Transverse colon (tissue), 4 donors: Measurements from ENCODE around the gene ABCB11. TPM values are rescaled to one million over a fixed set of nuclear protein-coding genes. Genes with fewer than 3 reads are reported as not detected.

ENCODE experiments used
- DNase-seq: peaks from one replicate; pipeline ENCODE4 v3.0.0-alpha.2; 2019
- H3K27ac ChIP-seq, 4 donors: fragments of 200-600 bp; sonication (generic); 2 replicates each; pipeline ENCODE4 v1.5.1; 2016 to 2018; ENCODE audit warnings: inconsistent platforms in 4 of 4
- H3K27me3 ChIP-seq: fragments of 200-600 bp; sonication (generic); 2 replicates; pipeline ENCODE4 v1.5.1; 2017; ENCODE audit warnings: inconsistent platforms
- H3K36me3 ChIP-seq, 4 donors: fragments of 200-600 bp; sonication (generic); 2 replicates each; pipeline ENCODE4 v1.5.1; 2017 to 2019; ENCODE audit warnings: inconsistent platforms in 4 of 4
- H3K4me1 ChIP-seq, 4 donors: fragments of 200-600 bp; sonication (generic); 2 replicates each; pipeline ENCODE4 v1.5.1; 2017 to 2020; ENCODE audit warnings: inconsistent platforms in 4 of 4
- H3K4me3 ChIP-seq, 4 donors: fragments of 200-600 bp; sonication (generic); 1 replicate in 1 of 4; 2 replicates in 3 of 4; pipeline versions ENCODE4 v1.5.1 to v1.6.1; 2017 to 2019; ENCODE audit warnings: inconsistent platforms in 4 of 4
- H3K9me3 ChIP-seq, 2 donors: fragments of 200-600 bp; sonication (generic); 2 replicates each; pipeline ENCODE4 v1.5.1; 2017 to 2019; ENCODE audit warnings: inconsistent platforms in 2 of 2
- EP300 ChIP-seq: sonication (generic); formaldehyde crosslinking; IDR thresholded peaks from one replicate; pipeline ENCODE4 v1.6.1; 2017; ENCODE audit warnings: antibody characterized with exemption, low read depth
- POLR2A ChIP-seq: fragments of 450-650 bp; IDR thresholded peaks from one replicate; pipeline ENCODE4 v1.6.1; 2016; ENCODE audit warnings: antibody characterized with exemption, mild to moderate bottlenecking, moderate library complexity
- POLR2AphosphoS5 ChIP-seq, 3 donors: sonication (generic); formaldehyde crosslinking; IDR thresholded peaks; one replicate each; pipeline ENCODE4 v1.6.1; 2016; ENCODE audit warnings: antibody characterized with exemption in 3 of 3
- WGBS, 2 donors: methylation state at CpG; one replicate each; pipeline ENCODE4 v1.1.5; 2018; ENCODE audit warnings: low coverage in 1 of 2; 5-methylcytosine and 5-hydroxymethylcytosine counted together
- in situ Hi-C, 4 donors: fragments of 200-750 bp; cut with MboI; loops; one replicate each; pipeline versions ENCODE4 v1.15.0 to v1.15.1; 2017; ENCODE audit warnings: low sequenced_read_pairs in 3 of 4, low pct_ligation_motif_present in 1 of 4, low pct_unique_long_range_greater_than_20kb in 1 of 4
- intact Hi-C: fragments of 100-400 bp; cut with DNase I; formaldehyde crosslinking; loops from one replicate; pipeline ENCODE4 v1.15.1; 2023; ENCODE audit warnings: low total_unique reads
- total RNA-seq, 4 donors: library from RNA; depleted of rRNA; stranded (reverse); fragments of >200 nt; gene quantifications; one replicate each; pipeline ENCODE4 v1.1.0, GENCODE V29; 2016
- TF ChIP-seq, protein P1 (sequence below), 5 experiments: fragments of 200-600 bp in 3 of 5; fragments of 450-650 bp in 2 of 5; sonication (generic) in 3 of 5; IDR thresholded peaks; 1 replicate in 2 of 5; 2 replicates in 3 of 5; pipeline ENCODE4 v1.5.1; 2016 to 2017; ENCODE audit warnings: antibody characterized with exemption in 5 of 5, inconsistent platforms in 3 of 5, mild to moderate bottlenecking in 2 of 5, moderate library complexity in 1 of 5

Gene ABCB11
- total RNA-seq, 4 donors from 2014 or later = 4.8 to 41.8 (median 14.8) TPM

DNA sequence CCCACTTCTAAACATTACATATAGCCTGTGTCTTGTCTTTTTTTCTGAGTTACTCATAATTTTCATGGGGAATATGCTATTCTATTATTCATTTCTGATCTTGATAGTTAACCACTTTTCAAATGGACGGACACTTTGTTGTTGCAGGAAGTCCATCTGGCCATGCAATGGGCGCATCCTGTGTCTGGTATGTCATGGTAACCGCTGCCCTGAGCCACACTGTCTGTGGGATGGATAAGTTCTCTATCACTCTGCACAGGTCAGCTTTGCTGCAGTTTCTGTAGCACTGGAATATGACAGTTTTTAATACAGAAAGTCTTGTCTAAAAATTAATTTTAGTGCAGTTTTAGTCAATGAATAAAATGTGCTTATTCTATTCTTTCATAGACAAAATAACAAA lies 126.8 kb downstream of the ABCB11 start:
- Histone ChIP-seq H3K27ac (no peak overlapping the region), H3K27me3 (peaks cover 5% of the 10 kb centered on the region), H3K4me1 (no peaks in the 10 kb centered on the region), H3K4me3 (no peak overlapping the region), H3K9me3 (no peaks in the 10 kb centered on the region), H3K36me3 (no peaks in the 10 kb centered on the region)
- WGBS, 2 donors = 85 to 93% methylated on average over 3 of the region's 3 CpGs
- DNase-seq = no peak
- TF ChIP-seq POLR2AphosphoS5 (IDR thresholded peaks at IDR 0.05) (no peak), POLR2A (no peak), EP300 (no peak)
- TF ChIP-seq, protein P1, sequence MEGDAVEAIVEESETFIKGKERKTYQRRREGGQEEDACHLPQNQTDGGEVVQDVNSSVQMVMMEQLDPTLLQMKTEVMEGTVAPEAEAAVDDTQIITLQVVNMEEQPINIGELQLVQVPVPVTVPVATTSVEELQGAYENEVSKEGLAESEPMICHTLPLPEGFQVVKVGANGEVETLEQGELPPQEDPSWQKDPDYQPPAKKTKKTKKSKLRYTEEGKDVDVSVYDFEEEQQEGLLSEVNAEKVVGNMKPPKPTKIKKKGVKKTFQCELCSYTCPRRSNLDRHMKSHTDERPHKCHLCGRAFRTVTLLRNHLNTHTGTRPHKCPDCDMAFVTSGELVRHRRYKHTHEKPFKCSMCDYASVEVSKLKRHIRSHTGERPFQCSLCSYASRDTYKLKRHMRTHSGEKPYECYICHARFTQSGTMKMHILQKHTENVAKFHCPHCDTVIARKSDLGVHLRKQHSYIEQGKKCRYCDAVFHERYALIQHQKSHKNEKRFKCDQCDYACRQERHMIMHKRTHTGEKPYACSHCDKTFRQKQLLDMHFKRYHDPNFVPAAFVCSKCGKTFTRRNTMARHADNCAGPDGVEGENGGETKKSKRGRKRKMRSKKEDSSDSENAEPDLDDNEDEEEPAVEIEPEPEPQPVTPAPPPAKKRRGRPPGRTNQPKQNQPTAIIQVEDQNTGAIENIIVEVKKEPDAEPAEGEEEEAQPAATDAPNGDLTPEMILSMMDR (IDR thresholded peaks at IDR 0.05) = no peak
- intact Hi-C loops = no loop called here
- in situ Hi-C loops = loop anchor here in 3 of 4 donors (25.0 kb wide), 3 partner anchors 142 to 767 kb away; no protein-coding TSS in a partner anchor

DNA sequence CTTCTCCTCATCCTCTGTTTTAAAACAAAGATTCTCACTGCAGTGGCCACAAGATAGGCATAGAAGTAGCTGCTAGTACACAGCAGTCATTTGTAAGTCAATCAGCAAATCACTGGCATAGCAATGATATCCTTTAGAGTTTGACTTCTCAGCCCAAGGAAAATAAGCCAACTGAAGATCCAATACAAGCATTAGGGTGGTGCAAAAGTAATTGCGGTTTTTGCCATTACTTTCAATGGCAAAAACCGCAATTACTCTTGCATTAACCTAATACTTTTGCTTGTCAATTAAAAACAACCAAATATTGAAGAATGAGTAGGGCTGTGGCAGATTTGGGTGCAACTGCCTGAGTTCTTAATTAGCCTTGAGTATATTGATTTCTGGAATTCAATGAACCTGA lies 127.2 kb downstream of the ABCB11 start:
- intact Hi-C loops (no loop called here), in situ Hi-C loops (loop anchor here in 3 of 4 donors (25.0 kb wide), 3 partner anchors 142 to 767 kb away; no protein-coding TSS in a partner anchor)
- Histone ChIP-seq H3K27ac (no peak overlapping the region), H3K4me3 (no peak overlapping the region), H3K36me3 (no peaks in the 10 kb centered on the region), H3K9me3 (no peaks in the 10 kb centered on the region), H3K27me3 (peaks cover 5% of the 10 kb centered on the region), H3K4me1 (no peaks in the 10 kb centered on the region)
- no peak for TF ChIP-seq POLR2A
- no peak for DNase-seq
- 94 to 98% methylated on average over 2 of the region's 2 CpGs for WGBS, 2 donors

DNA sequence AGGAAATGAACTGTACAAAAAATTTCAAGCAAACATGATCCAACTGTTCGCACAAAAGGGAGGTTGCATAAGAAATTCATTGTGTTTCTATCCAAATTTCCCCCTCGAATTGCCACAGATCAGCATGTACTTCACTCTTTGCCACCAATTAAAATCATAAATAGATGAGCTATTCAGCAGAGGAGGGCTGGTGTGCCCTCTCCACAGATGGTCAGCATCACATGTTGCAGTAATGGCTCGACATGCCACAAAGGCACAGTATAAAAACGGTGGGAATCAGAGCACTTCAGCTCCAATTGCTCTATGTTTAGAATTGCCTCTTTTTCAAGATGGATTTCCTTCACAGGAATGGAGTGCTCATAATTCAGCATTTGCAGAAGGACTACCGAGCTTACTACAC lies 130.1 kb downstream of the ABCB11 start, which contains the start of gene G6PC2:
Gene G6PC2, plus strand, starts transcription at position 289 of the 400 bp plus-strand sequence. Its CDS starts 41 bp downstream, at position 330.
- 68 to 69% methylated on average over 5 of the region's 5 CpGs for WGBS, 2 donors
- in situ Hi-C loops = loop anchor here in 3 of 4 donors (25.0 kb wide), 3 partner anchors 139 to 764 kb away; no protein-coding TSS in a partner anchor
- no peaks in the 10 kb centered on the region for H3K9me3 ChIP-seq
- no peak for DNase-seq
- H3K4me1 ChIP-seq = no peaks in the 10 kb centered on the region
- intact Hi-C loops = no loop called here
- no peak within 1 kb of the TSS for H3K4me3 ChIP-seq
- no peaks in the 10 kb centered on the region for H3K36me3 ChIP-seq
- H3K27ac ChIP-seq = no peak within 1 kb of the TSS
- peaks cover 5% of the 10 kb centered on the region for H3K27me3 ChIP-seq
- TF ChIP-seq POLR2A (no peak), EP300 (no peak)

DNA sequence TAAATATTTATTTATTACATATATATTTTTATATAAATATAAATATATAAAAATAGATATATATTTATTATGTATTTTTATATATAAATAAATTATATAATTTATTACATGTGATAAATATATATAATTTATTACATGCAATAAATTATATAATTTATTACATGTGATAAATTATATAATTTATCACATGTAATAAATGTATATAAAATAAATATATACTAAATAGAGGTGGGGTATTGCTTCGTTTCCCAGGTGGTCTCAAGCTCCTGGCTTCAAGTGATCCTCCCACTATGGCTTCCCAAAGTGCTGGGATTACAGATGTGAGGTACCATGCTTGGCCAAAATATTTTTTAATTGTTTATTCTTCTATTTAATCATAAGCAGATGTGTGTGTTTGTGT lies 133.7 kb downstream of the ABCB11 start:
- H3K4me3 ChIP-seq = no peak overlapping the region
- WGBS, 2 donors = 46 to 47% methylated on average over 1 of the region's 1 CpG
- no peaks in the 10 kb centered on the region for H3K4me1 ChIP-seq

DNA sequence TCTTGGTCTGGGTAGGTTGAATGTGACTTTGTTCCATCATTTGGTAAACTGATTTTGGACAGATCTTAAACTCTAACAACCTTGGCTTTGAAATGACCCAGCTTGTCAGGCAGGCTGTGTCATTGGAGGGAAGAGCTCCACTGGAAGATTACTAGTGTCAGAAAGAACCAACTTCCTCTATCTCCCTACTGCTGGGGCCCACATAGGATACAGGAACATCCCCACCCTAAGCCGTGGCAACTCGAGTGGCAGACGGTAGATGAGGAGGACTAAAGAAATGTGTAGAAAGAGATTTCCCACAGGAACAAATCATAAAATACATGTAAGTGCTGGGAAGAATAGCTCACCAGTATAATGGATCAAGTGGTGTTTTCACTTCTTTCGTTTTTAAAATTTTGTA lies 134.3 kb downstream of the ABCB11 start:
- in situ Hi-C loops = no loop called here
- no peaks in the 10 kb centered on the region for H3K9me3 ChIP-seq
- WGBS, 2 donors = 57 to 68% methylated on average over 4 of the region's 4 CpGs

More for the DNA sequence above, 133.7 kb downstream of the ABCB11 start:
- no peaks in the 10 kb centered on the region for H3K36me3 ChIP-seq
- H3K27ac ChIP-seq = no peak overlapping the region
- TF ChIP-seq POLR2AphosphoS5 (IDR thresholded peaks at IDR 0.05) (no peak), EP300 (no peak), POLR2A (no peak)
- TF ChIP-seq, protein P1 (IDR thresholded peaks at IDR 0.05) = no peak
- in situ Hi-C loops = no loop called here
- DNase-seq = no peak
- no peaks in the 10 kb centered on the region for H3K9me3 ChIP-seq
- intact Hi-C loops = no loop called here
- no peaks in the 10 kb centered on the region for H3K27me3 ChIP-seq

DNA sequence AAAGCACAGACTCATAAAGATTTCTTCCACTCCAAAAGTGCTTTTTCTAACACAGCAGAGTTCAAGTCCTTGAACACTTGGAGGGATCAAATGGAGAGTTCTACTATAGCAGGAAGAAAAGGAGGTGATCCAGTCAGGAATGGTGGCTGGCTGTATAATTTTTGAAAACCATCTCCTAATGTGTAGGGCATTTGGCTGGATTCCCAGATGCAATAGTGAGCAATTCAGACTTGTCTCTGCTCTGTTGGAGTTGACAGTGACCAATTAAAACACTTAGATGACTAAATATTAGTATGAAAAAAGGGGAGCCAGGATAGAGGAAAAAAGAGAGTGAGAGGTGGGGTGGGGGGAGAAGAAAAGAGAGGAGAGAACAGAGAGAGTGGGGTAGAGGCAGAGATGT lies 135.4 kb downstream of the ABCB11 start:
- H3K9me3 ChIP-seq = no peaks in the 10 kb centered on the region
- no peaks in the 10 kb centered on the region for H3K4me1 ChIP-seq
- H3K27me3 ChIP-seq = no peaks in the 10 kb centered on the region
- no peak overlapping the region for H3K4me3 ChIP-seq
- TF ChIP-seq POLR2AphosphoS5 (IDR thresholded peaks at IDR 0.05) (no peak), POLR2A (no peak), EP300 (no peak)
- TF ChIP-seq, protein P1 (IDR thresholded peaks at IDR 0.05) = no peak
- DNase-seq = no peak
- no peak overlapping the region for H3K27ac ChIP-seq
- in situ Hi-C loops (no loop called here), intact Hi-C loops (no loop called here)
- no peaks in the 10 kb centered on the region for H3K36me3 ChIP-seq

More for the DNA sequence above, 134.3 kb downstream of the ABCB11 start:
- no peak for TF ChIP-seq POLR2A
- intact Hi-C loops = no loop called here
- H3K36me3 ChIP-seq = no peaks in the 10 kb centered on the region
- H3K4me3 ChIP-seq = no peak overlapping the region
- no peak for DNase-seq
- H3K27ac ChIP-seq = no peak overlapping the region
- H3K4me1 ChIP-seq = no peaks in the 10 kb centered on the region
- H3K27me3 ChIP-seq = no peaks in the 10 kb centered on the region
